Parathyroid adenoma (tissue), 2 donors: ENCODE results near the gene MPHOSPH10.
"Not testable (repeated sequence)": the region's sequence is repeated elsewhere in the genome, so short reads cannot be mapped to it uniquely, and the experiment has no call there.

Experiments
- H2AFZ ChIP-seq: fragments of 300-600 bp; sonication (generic); one replicate; pipeline ENCODE4 v1.7.0; 2017; ENCODE audit warnings: antibody characterized with exemption, mild to moderate bottlenecking
- H3K27ac ChIP-seq: fragments of 300-600 bp; sonication (generic); one replicate; pipeline ENCODE4 v1.7.0; 2017
- H3K27me3 ChIP-seq: fragments of 300-600 bp; sonication (generic); one replicate; pipeline ENCODE4 v1.7.0; 2017; ENCODE audit warnings: low read length; ENCODE audit not compliant: control insufficient read depth, insufficient read depth
- H3K36me3 ChIP-seq: fragments of 300-600 bp; sonication (generic); one replicate; pipeline ENCODE4 v1.7.0; 2017; ENCODE audit warnings: low read length; ENCODE audit not compliant: control insufficient read depth, insufficient read depth
- H3K4me1 ChIP-seq: fragments of 300-600 bp; sonication (generic); one replicate; pipeline ENCODE4 v1.7.0; 2017; ENCODE audit warnings: control low read depth
- H3K4me2 ChIP-seq: fragments of 300-600 bp; sonication (generic); one replicate; pipeline ENCODE4 v1.7.0; 2017; ENCODE audit warnings: low read length
- H3K4me3 ChIP-seq: fragments of 300-600 bp; sonication (generic); one replicate; pipeline ENCODE4 v1.7.0; 2017; ENCODE audit warnings: low read depth, low read length
- H3K79me2 ChIP-seq: fragments of 300-600 bp; sonication (generic); one replicate; pipeline ENCODE4 v1.7.0; 2017; ENCODE audit warnings: control low read depth
- H3K9ac ChIP-seq: fragments of 300-600 bp; sonication (generic); one replicate; pipeline ENCODE4 v1.7.0; 2017; ENCODE audit warnings: mild to moderate bottlenecking
- H3K9me3 ChIP-seq: fragments of 300-600 bp; sonication (generic); one replicate; pipeline ENCODE4 v1.7.0; 2017; ENCODE audit warnings: low read length; ENCODE audit not compliant: control insufficient read depth
- CTCF ChIP-seq: fragments of 300-600 bp; sonication (generic); IDR thresholded peaks from one replicate; pipeline ENCODE4 v1.7.0; 2017; ENCODE audit warnings: antibody characterized with exemption, mild to moderate bottlenecking
- donor health status: primary hyperparathyroidism.

The MPHOSPH10 gene

GRCh38 chr2:71129902-71130151 lies 607 bp upstream of the MPHOSPH10 start:
- H3K4me2 ChIP-seq = peak overlapping the region; percentile 87
- peak overlapping the region; percentile 86 for H3K9ac ChIP-seq
- no peak for TF ChIP-seq CTCF
- H3K27me3 ChIP-seq = no peaks in the 10 kb centered on the region
- peaks cover 14% of the 10 kb centered on the region for H3K79me2 ChIP-seq
- H2AFZ ChIP-seq = peak overlapping the region; percentile 99
- H3K4me3 ChIP-seq = peak overlapping the region; percentile 90
- H3K4me1 ChIP-seq = no peaks in the 10 kb centered on the region
- no peaks in the 10 kb centered on the region for H3K9me3 ChIP-seq
- H3K27ac ChIP-seq = peak overlapping the region; percentile 96
- H3K36me3 ChIP-seq = no peaks in the 10 kb centered on the region

- Histone ChIP-seq H2AFZ (peak overlapping the region; percentile 99), H3K79me2 (peaks cover 14% of the 10 kb centered on the region), H3K4me3 (peak overlapping the region; percentile 90), H3K4me1 (no peaks in the 10 kb centered on the region), H3K27me3 (no peaks in the 10 kb centered on the region), H3K36me3 (no peaks in the 10 kb centered on the region), H3K9ac (no peak overlapping the region), H3K4me2 (peak overlapping the region; percentile 87), H3K27ac (peak overlapping the region; percentile 96), H3K9me3 (no peaks in the 10 kb centered on the region)
- no peak for TF ChIP-seq CTCF
Measured at GRCh38 chr2:71130905-71131244, 441 bp downstream of the MPHOSPH10 start.

GRCh38 chr2:71131387-71132166 lies 1.1 kb downstream of the MPHOSPH10 start:
- not testable (repeated sequence) for H3K9ac ChIP-seq, H2AFZ ChIP-seq, H3K9me3 ChIP-seq, H3K4me1 ChIP-seq, H3K27ac ChIP-seq, H3K36me3 ChIP-seq, H3K27me3 ChIP-seq
- peak overlapping the region; percentile 90 for H3K4me3 ChIP-seq
- peak overlapping the region; percentile 87 for H3K4me2 ChIP-seq
- peaks cover 14% of the 10 kb centered on the region for H3K79me2 ChIP-seq

- H3K9me3 ChIP-seq = no peaks in the 10 kb centered on the region
- no peaks in the 10 kb centered on the region for H3K27me3 ChIP-seq
- H3K4me1 ChIP-seq = no peaks in the 10 kb centered on the region
- no peaks in the 10 kb centered on the region for H3K36me3 ChIP-seq
- no peak overlapping the region for H3K9ac ChIP-seq
- H3K4me2 ChIP-seq = no peak overlapping the region
- no peak for TF ChIP-seq CTCF
- H3K79me2 ChIP-seq = peaks cover 5% of the 10 kb centered on the region
- no peak overlapping the region for H3K27ac ChIP-seq
- no peak overlapping the region for H3K4me3 ChIP-seq
- no peak overlapping the region for H2AFZ ChIP-seq
Measured at GRCh38 chr2:71133603-71134002, 3.2 kb downstream of the MPHOSPH10 start.

GRCh38 chr2:71136174-71136573 lies 5.7 kb downstream of the MPHOSPH10 start:
- TF ChIP-seq CTCF = no peak
- no peaks in the 10 kb centered on the region for H3K4me1 ChIP-seq
- no peak overlapping the region for H3K4me3 ChIP-seq
- no peaks in the 10 kb centered on the region for H3K79me2 ChIP-seq
- no peaks in the 10 kb centered on the region for H3K9me3 ChIP-seq
- no peaks in the 10 kb centered on the region for H3K36me3 ChIP-seq
- H3K27ac ChIP-seq = no peak overlapping the region
- no peak overlapping the region for H3K9ac ChIP-seq
- no peak overlapping the region for H3K4me2 ChIP-seq
- H2AFZ ChIP-seq = no peak overlapping the region
- H3K27me3 ChIP-seq = no peaks in the 10 kb centered on the region
